Measurements from ENCODE around the gene CABP7. TPM values are rescaled to one million over a fixed set of nuclear protein-coding genes. Genes with fewer than 3 reads are reported as not detected.

The CABP7 gene
- total and polyA plus RNA-seq, 2 of the 13 experiments (the other 11 are each of a cell fraction or from before 2014, with no cell fraction given) = 0.08 TPM; not detected in 1

DNA sequence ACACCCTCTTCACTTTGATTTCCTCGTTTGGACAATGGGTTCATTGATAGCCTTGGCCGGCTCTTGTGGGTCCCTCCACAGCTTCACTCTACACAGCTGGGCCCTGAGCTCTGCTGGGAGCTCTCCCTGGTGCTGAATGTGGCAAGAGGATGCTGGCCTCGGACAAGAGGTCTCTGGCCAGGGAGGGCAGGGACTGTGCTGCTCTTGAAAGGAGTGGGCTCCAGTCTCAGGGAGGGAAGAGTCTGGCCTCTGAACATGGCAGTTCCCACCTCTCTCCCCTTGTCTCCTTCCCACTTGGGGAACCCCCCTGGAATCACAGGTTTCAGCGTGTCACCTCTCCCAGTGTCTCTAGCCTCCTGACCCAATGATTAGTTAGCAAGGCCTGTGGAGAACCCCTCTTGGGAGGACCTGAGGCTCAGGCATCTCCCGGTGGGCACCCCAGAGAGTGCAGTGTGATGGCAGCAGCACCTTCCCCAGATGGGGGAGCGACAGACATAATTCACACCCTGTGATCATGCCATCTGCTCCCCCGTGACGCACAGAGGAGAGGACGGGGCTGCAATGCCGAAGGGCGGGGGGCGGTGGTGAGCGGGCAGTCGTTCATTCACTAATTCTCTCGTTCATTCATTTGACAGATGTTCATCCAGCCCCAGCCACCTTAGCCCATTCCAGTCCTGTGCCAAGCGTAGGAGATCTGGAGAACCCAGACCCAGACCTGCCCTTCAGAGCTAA lies 2.8 kb upstream of the CABP7 start (continued):
- TF ChIP-seq BRF2 (CRISPR knock-in tag; IDR thresholded peaks at IDR 0.05) = no peak
- TF ChIP-seq REPIN1 (CRISPR knock-in tag; IDR thresholded peaks at IDR 0.05; ENCODE audit: borderline replicate concordance, low read depth) = peak; percentile 85
- no peak for TF ChIP-seq ZNF740 (CRISPR knock-in tag; IDR thresholded peaks at IDR 0.05)
- 0 out of 2 replicates have a peak, but pooled peaks have one; percentile 36 for TF ChIP-seq ZMYM4 (CRISPR knock-in tag; IDR thresholded peaks at IDR 0.05)
- no peak for TF ChIP-seq ZNF788 (CRISPR knock-in tag; IDR thresholded peaks at IDR 0.05; ENCODE audit: borderline replicate concordance)
- peak; percentile 97 for TF ChIP-seq BORCS8-MEF2B (CRISPR knock-in tag; IDR thresholded peaks at IDR 0.05)
- TF ChIP-seq ZNF773 (CRISPR knock-in tag; IDR thresholded peaks at IDR 0.05; ENCODE audit: borderline replicate concordance) = peak; percentile 57; the same call in 1 of the 2 replicates
- TF ChIP-seq MIER2 (CRISPR knock-in tag; IDR thresholded peaks at IDR 0.05) = peak; percentile 100
- peak; percentile 59; the same call in 1 of the 2 replicates for TF ChIP-seq ZNF230 (CRISPR knock-in tag; IDR thresholded peaks at IDR 0.05)
- TF ChIP-seq ZBED4 (CRISPR knock-in tag; IDR thresholded peaks at IDR 0.05; ENCODE audit: borderline replicate concordance) = peak; percentile 93; the same call in 1 of the 2 replicates
- TF ChIP-seq ZNF484 (CRISPR knock-in tag; IDR thresholded peaks at IDR 0.05; ENCODE audit: borderline replicate concordance, low read depth) = no peak; the same call in 1 of the 2 replicates
- TF ChIP-seq HOXA9 (CRISPR knock-in tag; IDR thresholded peaks at IDR 0.05; ENCODE audit: borderline replicate concordance) = peak; percentile 81; the same call in 1 of the 2 replicates
- peak; percentile 54; the same call in 1 of the 2 replicates for TF ChIP-seq HOMEZ (CRISPR knock-in tag; IDR thresholded peaks at IDR 0.05; ENCODE audit: low read depth)
- no peak for TF ChIP-seq ZNF260 (CRISPR knock-in tag; IDR thresholded peaks at IDR 0.05; ENCODE audit: borderline replicate concordance, low read depth)
